ENCODE measurements around the gene DNTT.
"Not testable (repeated sequence)": the region's sequence is repeated elsewhere in the genome, so short reads cannot be mapped to it uniquely, and the experiment has no call there.

Gene DNTT

GRCh38 chr10:96276831-96277230 lies 27.4 kb upstream of the DNTT start:
- DNase-seq (ENCODE audit: low read depth), result no peak

- no peak for DNase-seq (ENCODE audit: low read depth)
These were observed 25.0 kb upstream of the DNTT start for GRCh38 chr10:96279191-96279641.

- no peak for DNase-seq (ENCODE audit: low read depth)
These were observed 23.4 kb upstream of the DNTT start for GRCh38 chr10:96280859-96281258.

- DNase-seq (ENCODE audit: low read depth), result no peak
These were observed 22.7 kb upstream of the DNTT start for GRCh38 chr10:96281444-96282029.

- no peak for DNase-seq (ENCODE audit: low read depth)
These were observed 20.9 kb upstream of the DNTT start for GRCh38 chr10:96283351-96283750.

- DNase-seq (ENCODE audit: low read depth), result no peak
These were observed 20.5 kb upstream of the DNTT start for GRCh38 chr10:96283756-96284155.

GRCh38 chr10:96285331-96285752 lies 18.9 kb upstream of the DNTT start:
- DNase-seq (ENCODE audit: low read depth), result no peak

GRCh38 chr10:96287392-96288105 lies 16.7 kb upstream of the DNTT start:
- DNase-seq (ENCODE audit: low read depth), result no peak

GRCh38 chr10:96288151-96288621 lies 16.0 kb upstream of the DNTT start:
- DNase-seq (ENCODE audit: low read depth), result no peak

GRCh38 chr10:96289218-96289910 lies 14.9 kb upstream of the DNTT start:
- no peak for DNase-seq (ENCODE audit: low read depth)

GRCh38 chr10:96290368-96291133 lies 13.7 kb upstream of the DNTT start:
- no peak for DNase-seq (ENCODE audit: low read depth)

GRCh38 chr10:96292971-96293920 lies 11.0 kb upstream of the DNTT start:
- DNase-seq (ENCODE audit: low read depth), result no peak

GRCh38 chr10:96295475-96295874 lies 8.8 kb upstream of the DNTT start:
- DNase-seq (ENCODE audit: low read depth), result no peak

GRCh38 chr10:96297486-96297885 lies 6.7 kb upstream of the DNTT start:
- no peak for DNase-seq (ENCODE audit: low read depth)

- DNase-seq (ENCODE audit: low read depth), result no peak
These were observed 5.9 kb upstream of the DNTT start for GRCh38 chr10:96298362-96298761.

GRCh38 chr10:96299383-96299782 lies 4.9 kb upstream of the DNTT start:
- no peak for DNase-seq (ENCODE audit: low read depth)

- DNase-seq (ENCODE audit: low read depth), result no peak
These were observed 2.6 kb upstream of the DNTT start for GRCh38 chr10:96301616-96302015.

- no peak for DNase-seq (ENCODE audit: low read depth)
These were observed 785 bp downstream of the DNTT start for GRCh38 chr10:96305019-96305418.

- no peak for DNase-seq (ENCODE audit: low read depth)
These were observed 2.3 kb downstream of the DNTT start for GRCh38 chr10:96306516-96306915.

GRCh38 chr10:96308854-96309253 lies 4.6 kb downstream of the DNTT start:
- not testable (repeated sequence) for DNase-seq (ENCODE audit: low read depth)

GRCh38 chr10:96309628-96310320 lies 5.5 kb downstream of the DNTT start:
- no peak for DNase-seq (ENCODE audit: low read depth)

Data from T-helper 22 cell (primary cell).